Suprapubic skin (tissue), 3 donors: ENCODE results near the gene PRLR.

Experiments
- POLR2A ChIP-seq, 2 donors: fragments of 450-650 bp; IDR thresholded peaks; one replicate each; pipeline ENCODE4 v1.6.1; 2017; ENCODE audit warnings: antibody characterized with exemption in 2 of 2, mild to moderate bottlenecking in 2 of 2, moderate library complexity in 2 of 2
- TF ChIP-seq, protein P1 (sequence below), 2 donors: fragments of 200-600 bp in 1 of 2; fragments of 450-650 bp in 1 of 2; sonication (generic) in 1 of 2; IDR thresholded peaks; one replicate each; pipeline ENCODE4 v1.5.1; 2016 to 2019; ENCODE audit warnings: antibody characterized with exemption in 2 of 2, mild to moderate bottlenecking in 1 of 2, moderate library complexity in 1 of 2

GRCh38 chr5:35063414-35063813 is 166.9 kb downstream of the PRLR start:
- TF ChIP-seq POLR2A (IDR thresholded peaks at IDR 0.05): no peak
- TF ChIP-seq, protein P1, sequence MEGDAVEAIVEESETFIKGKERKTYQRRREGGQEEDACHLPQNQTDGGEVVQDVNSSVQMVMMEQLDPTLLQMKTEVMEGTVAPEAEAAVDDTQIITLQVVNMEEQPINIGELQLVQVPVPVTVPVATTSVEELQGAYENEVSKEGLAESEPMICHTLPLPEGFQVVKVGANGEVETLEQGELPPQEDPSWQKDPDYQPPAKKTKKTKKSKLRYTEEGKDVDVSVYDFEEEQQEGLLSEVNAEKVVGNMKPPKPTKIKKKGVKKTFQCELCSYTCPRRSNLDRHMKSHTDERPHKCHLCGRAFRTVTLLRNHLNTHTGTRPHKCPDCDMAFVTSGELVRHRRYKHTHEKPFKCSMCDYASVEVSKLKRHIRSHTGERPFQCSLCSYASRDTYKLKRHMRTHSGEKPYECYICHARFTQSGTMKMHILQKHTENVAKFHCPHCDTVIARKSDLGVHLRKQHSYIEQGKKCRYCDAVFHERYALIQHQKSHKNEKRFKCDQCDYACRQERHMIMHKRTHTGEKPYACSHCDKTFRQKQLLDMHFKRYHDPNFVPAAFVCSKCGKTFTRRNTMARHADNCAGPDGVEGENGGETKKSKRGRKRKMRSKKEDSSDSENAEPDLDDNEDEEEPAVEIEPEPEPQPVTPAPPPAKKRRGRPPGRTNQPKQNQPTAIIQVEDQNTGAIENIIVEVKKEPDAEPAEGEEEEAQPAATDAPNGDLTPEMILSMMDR (IDR thresholded peaks at IDR 0.05): no peak
